GM23248 (cell line): ENCODE data around the gene XG.
"Not testable (repeated sequence)": the region's sequence is repeated elsewhere in the genome, so short reads cannot be mapped to it uniquely, and the experiment has no call there.

Experiments used
- EZH2 ChIP-seq: fragments of 200-600 bp; sonication (generic); IDR thresholded peaks from 2 replicates; pipeline ENCODE4 v1.6.1; 2018; ENCODE audit warnings: antibody characterized with exemption, mild to moderate bottlenecking; ENCODE audit not compliant: insufficient read depth, poor library complexity, severe bottlenecking
- EZH2phosphoT487 ChIP-seq: fragments of 200-600 bp; sonication (generic); IDR thresholded peaks from 2 replicates; pipeline ENCODE4 v1.6.1; 2018; ENCODE audit warnings: antibody characterized with exemption, moderate library complexity, mild to moderate bottlenecking, low read depth; ENCODE audit not compliant: insufficient read depth

DNA sequence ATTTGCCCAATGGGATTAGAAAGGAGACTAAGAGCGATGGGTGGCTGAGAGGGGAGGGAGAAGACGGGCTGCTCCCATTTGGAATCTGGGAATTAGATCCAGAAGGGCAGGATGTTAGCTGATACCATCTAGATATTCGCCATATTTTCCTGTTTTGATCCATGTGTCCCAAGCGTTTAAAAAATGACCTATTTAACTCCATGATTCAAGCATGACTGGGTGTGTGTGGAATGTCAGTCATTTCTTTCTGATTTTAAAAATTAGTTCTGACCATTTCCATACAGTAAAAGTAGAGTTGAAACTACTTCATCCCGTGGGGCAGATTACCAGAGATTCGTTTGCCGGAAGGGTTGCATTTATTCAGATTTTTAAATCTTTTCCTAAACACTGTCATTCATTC lies 601 bp downstream of the XG start:
- TF ChIP-seq EZH2, EZH2phosphoT487: not testable (repeated sequence)
